ENCODE data around the gene PANK1. TPM values are rescaled to one million over a fixed set of nuclear protein-coding genes. Genes with fewer than 3 reads are reported as not detected.

PANK1 gene
- total and polyA plus RNA-seq, 9 of the 15 experiments (the other 6 are each of a cell fraction or from before 2014, with no cell fraction given) = 1.7 to 10.7 (median 6.5) TPM

- TF ChIP-seq RREB1 (CRISPR knock-in tag; IDR thresholded peaks at IDR 0.05) (no peak), NCOA2 (IDR thresholded peaks at IDR 0.05; ENCODE audit: partially characterized antibody in 2 of 2) (no peak), ZNF780A (CRISPR knock-in tag; IDR thresholded peaks at IDR 0.05) (no peak), RBFOX2 (IDR thresholded peaks at IDR 0.05; ENCODE audit: low read depth, low read length) (peak; percentile 48), MXI1 (IDR thresholded peaks at IDR 0.05; ENCODE audit: low read depth, low read length) (no peak), MYBL2 (IDR thresholded peaks at IDR 0.05; ENCODE audit: low read depth) (no peak), MYBL2 (CRISPR knock-in tag; IDR thresholded peaks at IDR 0.05; ENCODE audit: borderline replicate concordance) (no peak), ZNF318 (IDR thresholded peaks at IDR 0.05; ENCODE audit: borderline replicate concordance in 1 of 2, low read depth in 1 of 2) (no peak), BMI1 (IDR thresholded peaks at IDR 0.05; ENCODE audit: low read length) (no peak), PRMT5 (CRISPR knock-in tag; IDR thresholded peaks at IDR 0.05) (no peak), MBD1 (CRISPR knock-in tag; IDR thresholded peaks at IDR 0.05) (no peak)
Observed at GRCh38 chr10:89644967-89645741, at the start of gene PANK1 (continued).
